ENCODE data around the gene GOLT1A.

Gene GOLT1A

GRCh38 chr1:204196068-204196795 lies 17.6 kb downstream of the GOLT1A start, which contains the start of gene KISS1:
KISS1 (minus strand) TSS chr1:204196491; CDS start chr1:204192876, 3,615 bp downstream.
- in situ Hi-C loops (cut with HindIII; ENCODE audit: low sequenced_read_pairs): no loop called here
- no peak within 1 kb of the TSS for H3K4me3 ChIP-seq (ENCODE audit: low read depth, low read length)
- no peak for TF ChIP-seq CTCF (IDR thresholded peaks at IDR 0.05; ENCODE audit: low read depth, low read length, missing control alignments)
- no peak for DNase-seq (ENCODE audit: low read depth)

GRCh38 chr1:204194771-204195170 lies 19.0 kb downstream of the GOLT1A start:
- in situ Hi-C loops (cut with HindIII; ENCODE audit: low sequenced_read_pairs): no loop called here
- TF ChIP-seq CTCF (IDR thresholded peaks at IDR 0.05; ENCODE audit: low read depth, low read length, missing control alignments): no peak
- H3K4me3 ChIP-seq (ENCODE audit: low read depth, low read length): no peak overlapping the region
- DNase-seq (ENCODE audit: low read depth): no peak

DNA sequence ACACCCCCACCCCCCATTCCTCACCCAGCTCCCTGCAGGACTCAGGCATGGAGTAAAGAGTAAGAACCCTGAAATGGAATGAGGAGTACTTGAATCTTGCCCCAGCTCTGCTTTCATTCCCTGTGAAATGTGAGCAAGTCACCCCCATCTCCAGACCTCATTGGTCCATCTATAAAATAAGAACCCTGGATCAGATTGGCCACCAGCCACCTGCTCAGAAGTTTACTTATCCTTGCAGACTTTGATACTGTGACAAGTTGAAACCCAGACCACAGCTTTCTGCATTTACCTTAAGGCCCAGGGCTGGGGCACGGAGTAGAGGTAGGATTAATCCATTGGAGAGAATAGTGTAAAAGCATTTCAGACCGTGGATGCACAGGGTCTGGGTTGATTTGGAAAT lies 19.7 kb downstream of the GOLT1A start:
- no peak for DNase-seq (ENCODE audit: low read depth)
- H3K4me3 ChIP-seq (ENCODE audit: low read depth, low read length): no peak overlapping the region
- TF ChIP-seq CTCF (IDR thresholded peaks at IDR 0.05; ENCODE audit: low read depth, low read length, missing control alignments): no peak
- in situ Hi-C loops (cut with HindIII; ENCODE audit: low sequenced_read_pairs): no loop called here

DNA sequence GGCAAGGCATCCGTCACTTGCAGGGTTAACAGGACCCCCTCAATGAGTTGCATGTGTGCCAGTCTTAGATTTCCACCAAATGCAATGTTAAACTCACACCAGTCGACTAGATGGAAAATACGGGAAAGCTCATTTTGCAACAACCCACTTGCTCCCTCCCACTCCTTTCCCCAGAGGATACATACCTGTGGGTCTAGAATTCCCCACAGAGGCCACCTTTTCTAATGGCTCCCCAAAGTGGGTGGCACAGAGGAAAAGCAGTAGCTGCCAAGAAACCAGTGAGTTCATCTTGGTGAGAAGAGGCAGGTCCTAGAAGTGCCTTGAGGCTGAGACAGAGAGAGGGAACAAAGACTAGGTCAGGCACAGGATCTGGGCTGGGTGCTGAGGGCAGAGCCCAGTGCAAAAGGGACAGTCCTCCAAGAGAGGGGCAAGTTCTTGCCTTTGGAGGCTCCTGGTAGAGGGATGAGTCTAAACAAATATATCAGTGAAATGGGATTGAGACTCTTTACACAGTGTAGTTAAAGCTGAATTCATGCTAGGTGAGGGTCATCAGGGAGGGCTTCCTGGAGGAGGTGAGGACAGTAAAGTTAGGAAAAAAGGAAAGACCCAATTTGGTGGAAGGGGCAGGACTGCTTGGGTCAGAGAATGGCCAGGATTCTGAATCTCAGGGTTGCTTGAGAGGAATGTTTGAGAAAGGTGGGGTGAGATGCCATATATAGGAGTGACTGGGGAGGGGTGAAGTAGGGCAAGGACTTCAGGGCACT lies 21.0 kb downstream of the GOLT1A start:
- in situ Hi-C loops (cut with HindIII; ENCODE audit: low sequenced_read_pairs): no loop called here
- TF ChIP-seq CTCF (IDR thresholded peaks at IDR 0.05; ENCODE audit: low read depth, low read length, missing control alignments): no peak

DNA sequence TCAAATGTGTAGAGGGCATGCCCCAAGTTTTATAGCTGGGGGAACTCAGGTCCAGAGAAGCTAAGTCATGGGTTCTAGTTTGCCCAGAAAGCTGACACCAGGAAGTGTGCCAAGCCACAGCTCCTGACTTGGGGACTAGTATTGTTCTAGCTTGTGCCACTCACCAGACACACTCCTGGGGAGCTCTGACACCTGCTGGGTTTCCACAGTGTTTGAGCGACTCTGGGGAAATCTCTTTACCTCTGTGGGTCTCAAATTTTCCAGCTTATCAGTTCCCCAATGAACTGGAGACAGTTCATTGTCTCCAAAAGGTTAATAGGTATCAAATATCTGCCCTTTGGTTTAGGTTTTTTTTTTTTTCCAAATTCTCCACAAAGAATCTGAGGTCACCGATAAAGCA lies 21.7 kb downstream of the GOLT1A start:
- in situ Hi-C loops (cut with HindIII; ENCODE audit: low sequenced_read_pairs): no loop called here
- no peak for TF ChIP-seq CTCF (IDR thresholded peaks at IDR 0.05; ENCODE audit: low read depth, low read length, missing control alignments)
- DNase-seq (ENCODE audit: low read depth): no peak
- no peak overlapping the region for H3K4me3 ChIP-seq (ENCODE audit: low read depth, low read length)

More for the DNA sequence above, 21.0 kb downstream of the GOLT1A start:
- H3K4me3 ChIP-seq (ENCODE audit: low read depth, low read length): no peak overlapping the region
- no peak for DNase-seq (ENCODE audit: low read depth)

DNA sequence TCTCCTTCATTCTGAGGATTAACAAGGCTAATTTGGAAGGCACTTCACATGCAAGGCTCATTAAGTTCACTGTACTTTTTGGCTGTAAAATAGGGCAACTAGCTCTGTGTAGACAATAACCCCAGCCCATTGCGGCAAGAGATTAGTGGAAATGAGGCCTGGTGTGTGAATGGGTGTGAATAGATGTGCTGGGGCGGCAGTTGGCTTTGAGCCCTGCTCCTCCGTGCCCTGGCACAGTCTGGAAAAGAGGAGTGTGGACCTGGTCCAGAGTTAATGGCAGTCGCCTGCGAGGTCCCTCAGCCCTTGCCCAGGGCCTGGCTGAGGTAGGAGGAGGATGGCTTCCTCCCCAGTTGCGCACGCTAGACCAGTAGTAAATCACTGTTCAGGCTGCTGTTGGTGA lies 22.3 kb downstream of the GOLT1A start:
- no peak for DNase-seq (ENCODE audit: low read depth)
- in situ Hi-C loops (cut with HindIII; ENCODE audit: low sequenced_read_pairs): no loop called here
- no peak for TF ChIP-seq CTCF (IDR thresholded peaks at IDR 0.05; ENCODE audit: low read depth, low read length, missing control alignments)
- H3K4me3 ChIP-seq (ENCODE audit: low read depth, low read length): no peak overlapping the region

All from astrocyte of the cerebellum (primary cell).